Endothelial cell of umbilical vein (primary cell): ENCODE measurements around the gene RIOX2. TPM values are rescaled to one million over a fixed set of nuclear protein-coding genes. Genes with fewer than 3 reads are reported as not detected.

ENCODE experiments used
- BruUV-seq: library from RNA; stranded (reverse); fragments of 400-500 nt; replicated peaks from 2 replicates; lab custom pipeline; 2021; lab: Mats Ljungman, UMichigan
- CTCF ChIA-PET: fragments of 300-600, 350-600 bp; sonication (Branson Sonifier 250); formaldehyde crosslinking; loops from one replicate; lab custom pipeline; 2021; ENCODE audit warnings: antibody characterized with exemption, inconsistent platforms; lab: Charles Lee
- POLR2A ChIA-PET: fragments of 300-600, 350-600 bp; sonication (Branson Sonifier 250); formaldehyde crosslinking; loops from one replicate; lab custom pipeline; 2021; ENCODE audit warnings: antibody characterized with exemption, inconsistent platforms; lab: Charles Lee
- DNase-seq: peaks from one replicate; pipeline ENCODE4 v3.0.0-alpha.2; 2011; ENCODE audit warnings: low read depth, low spot score
- FAIRE-seq: peaks from 2 replicates; lab custom pipeline; 2011; peaks lifted over from hg19 to GRCh38; lab: Jason Lieb, UNC
- H2AFZ ChIP-seq: 2 replicates; pipeline ENCODE4 v1.6.0; 2012; ENCODE audit warnings: low read depth, low read length, control low read depth, inconsistent platforms
- H3K27ac ChIP-seq: 2 replicates; pipeline ENCODE4 v1.5.1; 2011; ENCODE audit warnings: low read depth, mild to moderate bottlenecking, control low read depth, low read length, moderate library complexity; ENCODE audit not compliant: insufficient read depth
- H3K27me3 ChIP-seq, 2 experiments: 2 replicates each; pipeline versions ENCODE4 v1.6.0 to v1.6.1; 2011; ENCODE audit warnings: low read length in 2 of 2, mixed read lengths in 1 of 2; ENCODE audit not compliant: control insufficient read depth in 2 of 2, insufficient read depth in 2 of 2
- H3K36me3 ChIP-seq, 2 experiments: 2 replicates in 1 of 2; 3 replicates in 1 of 2; pipeline ENCODE4 v1.5.1; 2011; ENCODE audit warnings: low read length in 2 of 2, mild to moderate bottlenecking in 1 of 2, moderate library complexity in 1 of 2; ENCODE audit not compliant: control insufficient read depth in 2 of 2, insufficient read depth in 2 of 2; ENCODE audit errors: extremely low read depth in 1 of 2
- H3K4me1 ChIP-seq: 3 replicates; pipeline ENCODE4 v1.5.1; 2011; ENCODE audit warnings: mild to moderate bottlenecking, low read length; ENCODE audit not compliant: control insufficient read depth, insufficient read depth; ENCODE audit errors: extremely low read depth
- H3K4me2 ChIP-seq: 2 replicates; pipeline ENCODE4 v1.6.1; 2011; ENCODE audit warnings: low read length, control low read depth, mixed read lengths; ENCODE audit not compliant: insufficient read depth
- H3K4me3 ChIP-seq, 3 experiments: fragments of 200-600 bp in 1 of 3; sonication (generic), shearing (Covaris generic) in 1 of 3; replicated peaks in 1 of 3; 2 replicates each; pipeline ENCODE4 v1.5.1; 2011 to 2016; ENCODE audit warnings: control low read depth in 3 of 3, low read length in 3 of 3, mild to moderate bottlenecking in 2 of 3, inconsistent platforms in 1 of 3, low read depth in 1 of 3, moderate library complexity in 1 of 3; ENCODE audit not compliant: insufficient read depth in 1 of 3
- H3K79me2 ChIP-seq: 2 replicates; pipeline ENCODE4 v1.6.0; 2012; ENCODE audit warnings: low read length, inconsistent platforms; ENCODE audit not compliant: control insufficient read depth, insufficient read depth
- H3K9ac ChIP-seq: replicated peaks from 2 replicates; pipeline ENCODE3; 2011; ENCODE audit warnings: low read length, control low read depth; ENCODE audit not compliant: insufficient read depth; ENCODE audit errors: extremely low read depth
- H3K9me1 ChIP-seq: replicated peaks from 3 replicates; pipeline ENCODE4 v1.6.0; 2011; ENCODE audit warnings: mild to moderate bottlenecking, low read length; ENCODE audit not compliant: control insufficient read depth, insufficient read depth; ENCODE audit errors: extremely low read depth
- H3K9me3 ChIP-seq: replicated peaks from 2 replicates; pipeline ENCODE4 v1.5.1; 2012; ENCODE audit warnings: low read length, inconsistent platforms; ENCODE audit not compliant: control insufficient read depth, insufficient read depth
- H4K20me1 ChIP-seq: replicated peaks from 2 replicates; pipeline ENCODE3; 2011; ENCODE audit warnings: mild to moderate bottlenecking, low read length; ENCODE audit not compliant: control insufficient read depth, insufficient read depth; ENCODE audit errors: extremely low read depth
- EZH2 ChIP-seq: IDR thresholded peaks from 2 replicates; pipeline ENCODE4 v1.6.1; 2012; ENCODE audit warnings: borderline replicate concordance, low read depth, mild to moderate bottlenecking, moderate library complexity, low read length, inconsistent platforms; ENCODE audit not compliant: severe bottlenecking
- FOS ChIP-seq: IDR thresholded peaks from 2 replicates; pipeline ENCODE4 v1.6.1; 2011; ENCODE audit warnings: mild to moderate bottlenecking, low read length, moderate library complexity, borderline replicate concordance; ENCODE audit not compliant: insufficient read depth
- GATA2 ChIP-seq: IDR thresholded peaks from 2 replicates; pipeline ENCODE4 v1.7.0; 2011; ENCODE audit warnings: low read depth, mild to moderate bottlenecking, moderate library complexity, mixed read lengths, low read length; ENCODE audit not compliant: insufficient read length, insufficient read depth
- JUN ChIP-seq: IDR thresholded peaks from 2 replicates; pipeline ENCODE4 v1.6.1; 2011; ENCODE audit warnings: borderline replicate concordance, low read depth; ENCODE audit not compliant: insufficient read length, insufficient read depth
- MYC ChIP-seq: IDR thresholded peaks from one replicate; pipeline ENCODE4 v1.6.1; 2011; ENCODE audit warnings: mild to moderate bottlenecking, low read depth, low read length
- POLR2A ChIP-seq: IDR thresholded peaks from 2 replicates; pipeline ENCODE4 v1.6.1; 2012; ENCODE audit warnings: low read depth, mild to moderate bottlenecking, control low read depth, low read length
- POLR2AphosphoS5 ChIP-seq: IDR thresholded peaks from 2 replicates; pipeline ENCODE4 v1.6.1; 2012; ENCODE audit warnings: low read depth, mild to moderate bottlenecking, control low read depth, low read length, moderate library complexity; ENCODE audit not compliant: insufficient read depth
- dilution Hi-C: fragments of 300-500 bp; cut with MboI; formaldehyde crosslinking; loops from one replicate; pipeline ENCODE4 v1.15.0; 2019; ENCODE audit warnings: low sequenced_read_pairs; ENCODE audit not compliant: extremely low pct_ligation_motif_present
- intact Hi-C: fragments of 100-400 bp; cut with micrococcal nuclease; formaldehyde crosslinking; loops from one replicate; pipeline ENCODE4 v1.10.0; 2022
- polyA plus RNA-seq, 4 experiments: library from polyadenylated mRNA; depleted of rRNA in 3 of 4; stranded (reverse) in 3 of 4; unstranded in 1 of 4; fragments of >200 nt; gene quantifications; 2 replicates each; pipeline versions ENCODE4 v1.2.1 to v1.2.3, GENCODE V29; 2011 to 2012; ENCODE audit warnings: missing spikeins in 1 of 4
- total RNA-seq: library from RNA; stranded (reverse); gene quantifications from 2 replicates; pipeline ENCODE4 v1.2.3, GENCODE V29; 2021
- TF ChIP-seq, protein P1 (sequence below): IDR thresholded peaks from 2 replicates; pipeline ENCODE4 v1.6.1; 2011; ENCODE audit not compliant: insufficient read depth, insufficient read length
- TF ChIP-seq, protein P2 (sequence below), 2 donors: IDR thresholded peaks; 1 replicate in 1 of 2; 2 replicates in 1 of 2; pipeline ENCODE4 v1.5.1; 2011; ENCODE audit warnings: low read length in 2 of 2, mild to moderate bottlenecking in 2 of 2, moderate library complexity in 2 of 2, control low read depth in 1 of 2, inconsistent platforms in 1 of 2, low read depth in 1 of 2; ENCODE audit not compliant: insufficient read depth in 1 of 2; ENCODE audit errors: extremely low read depth in 1 of 2

Gene RIOX2
- total and polyA plus RNA-seq, 2 donors (not counting 3 experiments of a cell fraction or from before 2014, with no cell fraction given), result 14.5 to 30.5 TPM

DNA sequence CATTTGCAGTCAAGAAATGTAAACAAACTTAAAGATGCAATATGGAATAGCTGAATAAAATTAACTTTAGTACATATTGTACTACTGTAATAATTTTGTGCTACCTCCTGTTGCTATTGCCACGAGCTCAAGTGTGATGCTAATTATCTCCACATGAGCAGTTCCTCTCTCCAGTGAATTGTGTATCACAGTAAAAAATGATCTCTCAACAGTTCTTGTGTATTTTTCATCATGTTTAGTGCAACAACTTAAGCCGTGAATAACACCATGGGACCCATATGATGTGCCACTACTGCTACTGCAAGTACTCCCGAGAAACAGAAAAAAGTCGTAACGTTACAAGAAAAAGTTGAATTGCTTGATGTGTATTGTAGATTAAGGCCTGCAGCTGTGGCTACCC lies 12.4 kb downstream of the RIOX2 start:
- FAIRE-seq, result peak; percentile 57
- intact Hi-C loops (no loop called here), dilution Hi-C loops (no loop called here)
- Histone ChIP-seq H3K9me3 (no peaks in the 10 kb centered on the region), H3K27me3 (no peaks in the 10 kb centered on the region), H3K79me2 (peaks cover 25% of the 10 kb centered on the region), H3K36me3 (peaks cover 4 to 6% of the 10 kb centered on the region in 2 experiments), H3K4me2 (no peak overlapping the region), H3K27ac (no peak overlapping the region), H2AFZ (no peak overlapping the region), H3K4me1 (no peaks in the 10 kb centered on the region), H3K9ac (no peak overlapping the region), H4K20me1 (no peaks in the 10 kb centered on the region), H3K9me1 (no peaks in the 10 kb centered on the region), H3K4me3 (no peak overlapping the region)
- no peak for DNase-seq
- BruUV-seq, result no TSS peak
- TF ChIP-seq FOS (no peak), POLR2A (no peak)
- TF ChIP-seq, protein P1, sequence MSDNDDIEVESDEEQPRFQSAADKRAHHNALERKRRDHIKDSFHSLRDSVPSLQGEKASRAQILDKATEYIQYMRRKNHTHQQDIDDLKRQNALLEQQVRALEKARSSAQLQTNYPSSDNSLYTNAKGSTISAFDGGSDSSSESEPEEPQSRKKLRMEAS, result no peak
- POLR2A ChIA-PET, result no interaction called here
- CTCF ChIA-PET, result no interaction called here

DNA sequence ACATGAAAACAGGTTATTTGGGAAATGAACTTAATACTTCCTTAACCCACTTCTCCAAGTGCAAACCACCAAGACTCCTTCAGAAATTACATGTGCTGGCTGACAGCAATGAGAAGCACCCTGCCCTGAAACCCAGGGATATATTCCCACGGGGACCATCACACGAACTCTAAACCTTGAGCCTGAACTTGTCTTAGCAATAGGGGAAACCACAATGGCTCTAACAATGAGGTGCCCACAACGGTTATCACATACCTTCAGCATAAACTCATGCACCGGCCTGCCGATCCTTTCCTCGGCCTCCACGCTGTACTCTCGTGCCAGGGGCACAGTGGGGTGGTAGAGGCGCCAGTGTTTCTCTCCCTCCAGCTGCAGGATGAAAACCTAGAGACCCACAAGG lies 13.4 kb downstream of the RIOX2 start:
- DNase-seq (no peak), FAIRE-seq (no peak)
- TF ChIP-seq EZH2 (no peak), FOS (no peak), MYC (no peak), POLR2AphosphoS5 (no peak), GATA2 (no peak), JUN (no peak), POLR2A (no peak)
- TF ChIP-seq, protein P1, result no peak
- TF ChIP-seq, protein P2, sequence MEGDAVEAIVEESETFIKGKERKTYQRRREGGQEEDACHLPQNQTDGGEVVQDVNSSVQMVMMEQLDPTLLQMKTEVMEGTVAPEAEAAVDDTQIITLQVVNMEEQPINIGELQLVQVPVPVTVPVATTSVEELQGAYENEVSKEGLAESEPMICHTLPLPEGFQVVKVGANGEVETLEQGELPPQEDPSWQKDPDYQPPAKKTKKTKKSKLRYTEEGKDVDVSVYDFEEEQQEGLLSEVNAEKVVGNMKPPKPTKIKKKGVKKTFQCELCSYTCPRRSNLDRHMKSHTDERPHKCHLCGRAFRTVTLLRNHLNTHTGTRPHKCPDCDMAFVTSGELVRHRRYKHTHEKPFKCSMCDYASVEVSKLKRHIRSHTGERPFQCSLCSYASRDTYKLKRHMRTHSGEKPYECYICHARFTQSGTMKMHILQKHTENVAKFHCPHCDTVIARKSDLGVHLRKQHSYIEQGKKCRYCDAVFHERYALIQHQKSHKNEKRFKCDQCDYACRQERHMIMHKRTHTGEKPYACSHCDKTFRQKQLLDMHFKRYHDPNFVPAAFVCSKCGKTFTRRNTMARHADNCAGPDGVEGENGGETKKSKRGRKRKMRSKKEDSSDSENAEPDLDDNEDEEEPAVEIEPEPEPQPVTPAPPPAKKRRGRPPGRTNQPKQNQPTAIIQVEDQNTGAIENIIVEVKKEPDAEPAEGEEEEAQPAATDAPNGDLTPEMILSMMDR (IDR thresholded peaks at IDR 0.05; ENCODE audit: extremely low read depth in 1 of 2, insufficient read depth in 1 of 2, low read depth in 1 of 2, low read length in 2 of 2), result no peak
- ChIA-PET CTCF (no interaction called here), POLR2A (no interaction called here)
- Histone ChIP-seq H4K20me1 (no peaks in the 10 kb centered on the region), H3K9me1 (no peaks in the 10 kb centered on the region), H3K79me2 (peaks cover 18% of the 10 kb centered on the region), H3K4me1 (no peaks in the 10 kb centered on the region), H3K9me3 (no peaks in the 10 kb centered on the region), H2AFZ (no peak overlapping the region), H3K4me2 (no peak overlapping the region), H3K27ac (no peak overlapping the region), H3K27me3 (no peaks in the 10 kb centered on the region), H3K4me3 (no peak overlapping the region), H3K36me3 (peaks cover 4 to 12% of the 10 kb centered on the region in 2 experiments), H3K9ac (no peak overlapping the region)
- intact Hi-C loops (no loop called here), dilution Hi-C loops (no loop called here)
- no TSS peak for BruUV-seq
